Testis (tissue), 2 donors: ENCODE data around the gene NYAP2.

Experiments
- CTCF ChIP-seq, 3 experiments: fragments of 450-650 bp in 2 of 3; fragments of 200-600 bp in 1 of 3; sonication (generic) in 1 of 3; IDR thresholded peaks; one replicate each; pipeline ENCODE4 v1.5.1; 2016 to 2019; ENCODE audit warnings: antibody characterized with exemption in 3 of 3, mild to moderate bottlenecking in 2 of 3, moderate library complexity in 1 of 3
- POLR2A ChIP-seq: fragments of 450-650 bp; IDR thresholded peaks from one replicate; pipeline ENCODE4 v1.6.1; 2017; ENCODE audit warnings: antibody characterized with exemption, mild to moderate bottlenecking, moderate library complexity

- TF ChIP-seq CTCF (IDR thresholded peaks at IDR 0.05) (no peak), POLR2A (no peak)
Observed at GRCh38 chr2:225497166-225497565, 97.7 kb downstream of the NYAP2 start.
